ENCODE measurements around the gene PBX4.

DNA sequence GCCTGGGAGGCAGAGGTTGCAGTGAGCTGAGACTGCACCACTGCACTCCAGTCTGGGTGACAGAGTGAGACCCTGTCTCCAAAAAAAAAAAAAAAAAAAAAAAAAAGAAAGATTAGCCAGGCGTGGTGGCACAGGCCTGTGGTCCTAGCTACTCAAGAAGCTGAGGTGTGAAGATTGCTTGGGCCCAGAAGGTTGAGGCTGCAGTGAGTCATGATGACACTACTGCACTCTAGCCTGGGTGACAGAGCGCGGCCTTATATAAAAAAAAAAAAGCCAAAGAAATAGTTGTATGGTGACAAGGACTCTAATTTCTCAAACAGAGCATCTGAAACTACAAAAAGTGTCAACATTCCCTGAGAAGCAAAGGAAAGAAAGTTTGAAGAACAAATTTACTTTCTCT is 3.4 kb downstream of the PBX4 start:
- TF ChIP-seq POLR2A (IDR thresholded peaks at IDR 0.05) (no peak), EP300 (IDR thresholded peaks at IDR 0.05) (no peak)
- TF ChIP-seq, protein P1, sequence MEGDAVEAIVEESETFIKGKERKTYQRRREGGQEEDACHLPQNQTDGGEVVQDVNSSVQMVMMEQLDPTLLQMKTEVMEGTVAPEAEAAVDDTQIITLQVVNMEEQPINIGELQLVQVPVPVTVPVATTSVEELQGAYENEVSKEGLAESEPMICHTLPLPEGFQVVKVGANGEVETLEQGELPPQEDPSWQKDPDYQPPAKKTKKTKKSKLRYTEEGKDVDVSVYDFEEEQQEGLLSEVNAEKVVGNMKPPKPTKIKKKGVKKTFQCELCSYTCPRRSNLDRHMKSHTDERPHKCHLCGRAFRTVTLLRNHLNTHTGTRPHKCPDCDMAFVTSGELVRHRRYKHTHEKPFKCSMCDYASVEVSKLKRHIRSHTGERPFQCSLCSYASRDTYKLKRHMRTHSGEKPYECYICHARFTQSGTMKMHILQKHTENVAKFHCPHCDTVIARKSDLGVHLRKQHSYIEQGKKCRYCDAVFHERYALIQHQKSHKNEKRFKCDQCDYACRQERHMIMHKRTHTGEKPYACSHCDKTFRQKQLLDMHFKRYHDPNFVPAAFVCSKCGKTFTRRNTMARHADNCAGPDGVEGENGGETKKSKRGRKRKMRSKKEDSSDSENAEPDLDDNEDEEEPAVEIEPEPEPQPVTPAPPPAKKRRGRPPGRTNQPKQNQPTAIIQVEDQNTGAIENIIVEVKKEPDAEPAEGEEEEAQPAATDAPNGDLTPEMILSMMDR (IDR thresholded peaks at IDR 0.05) = no peak

All from tibial nerve (tissue), 4 donors.